ENCODE results near the gene CD47. TPM values are rescaled to one million over a fixed set of nuclear protein-coding genes. Genes with fewer than 3 reads are reported as not detected.

Gene CD47
- total RNA-seq, 1 experiment from 2014 or later = 16.3 TPM

DNA sequence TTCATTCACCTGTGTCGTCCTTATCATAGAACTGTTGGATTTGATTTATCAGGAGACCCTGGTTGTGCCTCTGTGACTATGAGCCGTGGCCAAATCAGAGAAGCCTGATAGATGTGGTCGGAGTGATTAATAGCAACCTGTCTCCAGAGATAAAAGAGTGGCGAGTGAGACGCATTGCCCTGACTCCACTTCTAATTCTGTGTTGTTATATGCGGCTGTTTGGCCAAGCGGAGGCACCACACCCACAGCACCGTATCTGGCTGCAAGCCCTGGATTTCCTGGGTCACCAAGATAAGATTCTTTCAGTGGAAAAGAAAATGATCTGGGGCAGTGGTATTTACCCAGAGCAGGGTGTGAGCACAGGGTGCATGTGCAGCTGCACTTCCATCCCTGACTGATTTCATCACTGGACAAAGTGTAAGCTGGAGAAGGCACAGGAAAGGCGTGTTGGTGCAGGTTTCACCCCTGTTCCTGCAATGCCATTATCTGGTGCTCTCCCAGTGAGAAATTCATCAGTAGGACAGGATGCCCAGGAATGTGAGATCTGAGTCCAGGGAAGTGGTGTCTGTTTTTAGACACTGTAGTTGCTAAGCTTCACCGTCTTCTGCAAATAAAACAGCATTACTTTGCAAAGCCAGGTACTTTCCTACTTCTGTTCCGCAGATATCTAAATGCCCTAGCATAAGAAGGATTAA lies 84.6 kb downstream of the CD47 start:
- Mint-ChIP-seq H3K36me3 (no peaks in the 10 kb centered on the region), H3K4me3 (no peak overlapping the region), H3K27ac (no peak overlapping the region), H3K9me3 (no peaks in the 10 kb centered on the region), H3K4me1 (no peaks in the 10 kb centered on the region), H3K27me3 (ENCODE audit: low read depth) (no peaks in the 10 kb centered on the region)
- no peak for DNase-seq (ENCODE audit: low spot score)
- ChIA-PET POLR2A (interaction anchor here (1.3 kb wide), 1 partner anchor 13 kb away, joined by 3 read pairs; no protein-coding TSS in a partner anchor), CTCF (no interaction called here)
- ATAC-seq = no peak
- no peak for TF ChIP-seq PRRX2 (CRISPR knock-in tag; IDR thresholded peaks at IDR 0.05)
- TF ChIP-seq ZBTB21 (CRISPR knock-in tag; IDR thresholded peaks at IDR 0.05; ENCODE audit: borderline replicate concordance) = no peak
- TF ChIP-seq, protein P1, sequence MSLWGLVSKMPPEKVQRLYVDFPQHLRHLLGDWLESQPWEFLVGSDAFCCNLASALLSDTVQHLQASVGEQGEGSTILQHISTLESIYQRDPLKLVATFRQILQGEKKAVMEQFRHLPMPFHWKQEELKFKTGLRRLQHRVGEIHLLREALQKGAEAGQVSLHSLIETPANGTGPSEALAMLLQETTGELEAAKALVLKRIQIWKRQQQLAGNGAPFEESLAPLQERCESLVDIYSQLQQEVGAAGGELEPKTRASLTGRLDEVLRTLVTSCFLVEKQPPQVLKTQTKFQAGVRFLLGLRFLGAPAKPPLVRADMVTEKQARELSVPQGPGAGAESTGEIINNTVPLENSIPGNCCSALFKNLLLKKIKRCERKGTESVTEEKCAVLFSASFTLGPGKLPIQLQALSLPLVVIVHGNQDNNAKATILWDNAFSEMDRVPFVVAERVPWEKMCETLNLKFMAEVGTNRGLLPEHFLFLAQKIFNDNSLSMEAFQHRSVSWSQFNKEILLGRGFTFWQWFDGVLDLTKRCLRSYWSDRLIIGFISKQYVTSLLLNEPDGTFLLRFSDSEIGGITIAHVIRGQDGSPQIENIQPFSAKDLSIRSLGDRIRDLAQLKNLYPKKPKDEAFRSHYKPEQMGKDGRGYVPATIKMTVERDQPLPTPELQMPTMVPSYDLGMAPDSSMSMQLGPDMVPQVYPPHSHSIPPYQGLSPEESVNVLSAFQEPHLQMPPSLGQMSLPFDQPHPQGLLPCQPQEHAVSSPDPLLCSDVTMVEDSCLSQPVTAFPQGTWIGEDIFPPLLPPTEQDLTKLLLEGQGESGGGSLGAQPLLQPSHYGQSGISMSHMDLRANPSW (CRISPR knock-in tag; conservative IDR thresholded peaks at IDR 0.05; ENCODE audit: low read depth) = no peak
- TF ChIP-seq, protein P2, sequence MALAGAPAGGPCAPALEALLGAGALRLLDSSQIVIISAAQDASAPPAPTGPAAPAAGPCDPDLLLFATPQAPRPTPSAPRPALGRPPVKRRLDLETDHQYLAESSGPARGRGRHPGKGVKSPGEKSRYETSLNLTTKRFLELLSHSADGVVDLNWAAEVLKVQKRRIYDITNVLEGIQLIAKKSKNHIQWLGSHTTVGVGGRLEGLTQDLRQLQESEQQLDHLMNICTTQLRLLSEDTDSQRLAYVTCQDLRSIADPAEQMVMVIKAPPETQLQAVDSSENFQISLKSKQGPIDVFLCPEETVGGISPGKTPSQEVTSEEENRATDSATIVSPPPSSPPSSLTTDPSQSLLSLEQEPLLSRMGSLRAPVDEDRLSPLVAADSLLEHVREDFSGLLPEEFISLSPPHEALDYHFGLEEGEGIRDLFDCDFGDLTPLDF (CRISPR knock-in tag; IDR thresholded peaks at IDR 0.05) = no peak

DNA sequence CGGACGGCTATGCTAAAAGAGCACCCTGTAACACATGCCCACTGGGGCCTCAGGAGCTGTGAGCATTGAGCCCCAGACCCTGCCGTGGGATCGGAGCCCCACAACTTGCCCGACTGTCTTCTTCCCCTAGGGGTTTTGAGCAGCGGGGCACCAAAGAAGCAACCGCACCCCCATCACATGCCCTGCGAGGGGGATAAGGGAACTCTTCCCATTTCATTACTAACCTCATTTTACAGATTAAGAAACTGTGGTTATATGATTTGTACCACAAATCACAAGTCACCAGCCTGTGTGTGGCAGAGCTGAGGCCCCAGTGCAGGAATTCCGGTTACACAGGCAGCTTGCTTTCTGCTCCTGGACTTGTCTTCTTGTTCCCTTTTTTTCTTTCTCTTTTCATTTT lies 86.2 kb downstream of the CD47 start:
- Mint-ChIP-seq H3K27me3 (ENCODE audit: low read depth) (no peaks in the 10 kb centered on the region), H3K9me3 (peaks cover 5% of the 10 kb centered on the region), H3K36me3 (peaks cover 4% of the 10 kb centered on the region), H3K27ac (no peak overlapping the region; the same call in 1 of the 2 replicates), H3K4me3 (no peak overlapping the region), H3K4me1 (peaks cover 3% of the 10 kb centered on the region; the same call in 1 of the 2 replicates)
- ChIA-PET POLR2A (no interaction called here), CTCF (no interaction called here)
- ATAC-seq (peak; percentile 48), DNase-seq (ENCODE audit: low spot score) (no peak)
- TF ChIP-seq ZNF671 (CRISPR knock-in tag; IDR thresholded peaks at IDR 0.05) (no peak), ZBTB21 (CRISPR knock-in tag; IDR thresholded peaks at IDR 0.05; ENCODE audit: borderline replicate concordance) (no peak), ELF4 (CRISPR knock-in tag; IDR thresholded peaks at IDR 0.05; ENCODE audit: low read depth) (no peak), CREB1 (CRISPR knock-in tag; IDR thresholded peaks at IDR 0.05) (no peak), TEAD1 (CRISPR knock-in tag; IDR thresholded peaks at IDR 0.05) (no peak), GTF2I (CRISPR knock-in tag; conservative IDR thresholded peaks at IDR 0.05) (no peak), NFE2L1 (CRISPR knock-in tag; IDR thresholded peaks at IDR 0.05) (no peak), ZNF423 (CRISPR knock-in tag; IDR thresholded peaks at IDR 0.05) (no peak), ZNF232 (CRISPR knock-in tag; IDR thresholded peaks at IDR 0.05) (no peak)
- TF ChIP-seq, protein P3, sequence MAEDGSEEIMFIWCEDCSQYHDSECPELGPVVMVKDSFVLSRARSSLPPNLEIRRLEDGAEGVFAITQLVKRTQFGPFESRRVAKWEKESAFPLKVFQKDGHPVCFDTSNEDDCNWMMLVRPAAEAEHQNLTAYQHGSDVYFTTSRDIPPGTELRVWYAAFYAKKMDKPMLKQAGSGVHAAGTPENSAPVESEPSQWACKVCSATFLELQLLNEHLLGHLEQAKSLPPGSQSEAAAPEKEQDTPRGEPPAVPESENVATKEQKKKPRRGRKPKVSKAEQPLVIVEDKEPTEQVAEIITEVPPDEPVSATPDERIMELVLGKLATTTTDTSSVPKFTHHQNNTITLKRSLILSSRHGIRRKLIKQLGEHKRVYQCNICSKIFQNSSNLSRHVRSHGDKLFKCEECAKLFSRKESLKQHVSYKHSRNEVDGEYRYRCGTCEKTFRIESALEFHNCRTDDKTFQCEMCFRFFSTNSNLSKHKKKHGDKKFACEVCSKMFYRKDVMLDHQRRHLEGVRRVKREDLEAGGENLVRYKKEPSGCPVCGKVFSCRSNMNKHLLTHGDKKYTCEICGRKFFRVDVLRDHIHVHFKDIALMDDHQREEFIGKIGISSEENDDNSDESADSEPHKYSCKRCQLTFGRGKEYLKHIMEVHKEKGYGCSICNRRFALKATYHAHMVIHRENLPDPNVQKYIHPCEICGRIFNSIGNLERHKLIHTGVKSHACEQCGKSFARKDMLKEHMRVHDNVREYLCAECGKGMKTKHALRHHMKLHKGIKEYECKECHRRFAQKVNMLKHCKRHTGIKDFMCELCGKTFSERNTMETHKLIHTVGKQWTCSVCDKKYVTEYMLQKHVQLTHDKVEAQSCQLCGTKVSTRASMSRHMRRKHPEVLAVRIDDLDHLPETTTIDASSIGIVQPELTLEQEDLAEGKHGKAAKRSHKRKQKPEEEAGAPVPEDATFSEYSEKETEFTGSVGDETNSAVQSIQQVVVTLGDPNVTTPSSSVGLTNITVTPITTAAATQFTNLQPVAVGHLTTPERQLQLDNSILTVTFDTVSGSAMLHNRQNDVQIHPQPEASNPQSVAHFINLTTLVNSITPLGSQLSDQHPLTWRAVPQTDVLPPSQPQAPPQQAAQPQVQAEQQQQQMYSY (CRISPR knock-in tag; IDR thresholded peaks at IDR 0.05) = no peak
- TF ChIP-seq, protein P4, sequence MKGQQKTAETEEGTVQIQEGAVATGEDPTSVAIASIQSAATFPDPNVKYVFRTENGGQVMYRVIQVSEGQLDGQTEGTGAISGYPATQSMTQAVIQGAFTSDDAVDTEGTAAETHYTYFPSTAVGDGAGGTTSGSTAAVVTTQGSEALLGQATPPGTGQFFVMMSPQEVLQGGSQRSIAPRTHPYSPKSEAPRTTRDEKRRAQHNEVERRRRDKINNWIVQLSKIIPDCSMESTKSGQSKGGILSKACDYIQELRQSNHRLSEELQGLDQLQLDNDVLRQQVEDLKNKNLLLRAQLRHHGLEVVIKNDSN (CRISPR knock-in tag; IDR thresholded peaks at IDR 0.05) = no peak
- TF ChIP-seq, protein P5, sequence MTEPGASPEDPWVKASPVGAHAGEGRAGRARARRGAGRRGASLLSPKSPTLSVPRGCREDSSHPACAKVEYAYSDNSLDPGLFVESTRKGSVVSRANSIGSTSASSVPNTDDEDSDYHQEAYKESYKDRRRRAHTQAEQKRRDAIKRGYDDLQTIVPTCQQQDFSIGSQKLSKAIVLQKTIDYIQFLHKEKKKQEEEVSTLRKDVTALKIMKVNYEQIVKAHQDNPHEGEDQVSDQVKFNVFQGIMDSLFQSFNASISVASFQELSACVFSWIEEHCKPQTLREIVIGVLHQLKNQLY (CRISPR knock-in tag; IDR thresholded peaks at IDR 0.05) = no peak
